HEK293 (cell line): ENCODE data around the gene SLC52A3.

Experiments used
- CTCF ChIP-seq: fragments of 450-650 bp; formaldehyde crosslinking; IDR thresholded peaks from 2 replicates; pipeline ENCODE4 v1.5.1; 2016; ENCODE audit warnings: missing biosample characterization, missing genetic modification characterization
- REST ChIP-seq: fragments of 450-650 bp; formaldehyde crosslinking; IDR thresholded peaks from 2 replicates; pipeline ENCODE4 v1.5.1; 2016; ENCODE audit warnings: missing biosample characterization, missing genetic modification characterization
- ZBTB20 ChIP-seq: fragments of 450-650 bp; formaldehyde crosslinking; IDR thresholded peaks from 2 replicates; pipeline ENCODE4 v1.5.1; 2016; ENCODE audit warnings: missing biosample characterization, missing genetic modification characterization
- ZNF140 ChIP-seq: fragments of 450-650 bp; formaldehyde crosslinking; IDR thresholded peaks from 2 replicates; pipeline ENCODE4 v1.5.1; 2016; ENCODE audit warnings: missing biosample characterization, missing genetic modification characterization
- ZNF148 ChIP-seq: fragments of 450-650 bp; formaldehyde crosslinking; IDR thresholded peaks from 2 replicates; pipeline ENCODE4 v1.5.0; 2017; ENCODE audit warnings: missing biosample characterization, missing genetic modification characterization, borderline replicate concordance
- ZNF274 ChIP-seq, 2 experiments: fragments of 200-500 bp in 1 of 2; fragments of 450-650 bp in 1 of 2; sonication (Bioruptor generic) in 1 of 2; formaldehyde crosslinking in 1 of 2; IDR thresholded peaks; 2 replicates each; pipeline versions ENCODE4 v1.5.1 to v1.6.1; 2014 to 2016; ENCODE audit warnings: borderline replicate concordance in 1 of 2, inconsistent platforms in 1 of 2, low read length in 1 of 2, missing biosample characterization in 1 of 2, missing genetic modification characterization in 1 of 2
- ZNF670 ChIP-seq: fragments of 450-650 bp; formaldehyde crosslinking; IDR thresholded peaks from 2 replicates; pipeline ENCODE4 v1.5.1; 2016; ENCODE audit warnings: missing biosample characterization, missing genetic modification characterization, low read depth
- ZNF785 ChIP-seq: fragments of 450-650 bp; formaldehyde crosslinking; IDR thresholded peaks from 2 replicates; pipeline ENCODE4 v1.5.1; 2016; ENCODE audit warnings: missing biosample characterization, missing genetic modification characterization

GRCh38 chr20:776165-776564, 7.9 kb upstream of the SLC52A3 start:
- TF ChIP-seq ZNF274 (IDR thresholded peaks at IDR 0.05; ENCODE audit: low read length) (no peak), ZNF274 (tag by site-specific recombination; IDR thresholded peaks at IDR 0.05; ENCODE audit: borderline replicate concordance) (no peak), ZBTB20 (tag by site-specific recombination) (no peak), ZNF785 (tag by site-specific recombination) (no peak), CTCF (tag by site-specific recombination) (no peak), REST (tag by site-specific recombination) (no peak), ZNF148 (no peak), ZNF140 (tag by site-specific recombination) (no peak), ZNF670 (no peak)
